Measurements from ENCODE around the gene TBCEL.

DNA sequence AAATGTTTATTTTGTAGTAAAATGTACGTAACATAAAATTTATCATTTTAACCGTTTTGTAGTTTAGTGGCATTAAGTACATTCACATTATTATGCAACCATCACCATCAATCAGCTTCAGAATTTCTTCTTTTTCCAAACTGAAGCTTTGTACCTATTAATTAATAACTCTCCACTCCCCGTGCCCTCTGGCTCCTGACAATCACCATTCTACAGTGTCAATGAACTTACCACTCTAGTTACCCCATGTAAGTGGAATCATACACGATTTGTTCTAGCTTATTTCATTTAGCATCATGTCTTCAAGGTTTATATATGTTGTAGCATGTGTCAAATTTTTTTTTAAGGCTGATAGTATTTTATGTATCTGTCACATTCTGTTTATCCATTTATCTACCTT lies 9.7 kb downstream of the TBCEL start:
- TF ChIP-seq, protein P1, sequence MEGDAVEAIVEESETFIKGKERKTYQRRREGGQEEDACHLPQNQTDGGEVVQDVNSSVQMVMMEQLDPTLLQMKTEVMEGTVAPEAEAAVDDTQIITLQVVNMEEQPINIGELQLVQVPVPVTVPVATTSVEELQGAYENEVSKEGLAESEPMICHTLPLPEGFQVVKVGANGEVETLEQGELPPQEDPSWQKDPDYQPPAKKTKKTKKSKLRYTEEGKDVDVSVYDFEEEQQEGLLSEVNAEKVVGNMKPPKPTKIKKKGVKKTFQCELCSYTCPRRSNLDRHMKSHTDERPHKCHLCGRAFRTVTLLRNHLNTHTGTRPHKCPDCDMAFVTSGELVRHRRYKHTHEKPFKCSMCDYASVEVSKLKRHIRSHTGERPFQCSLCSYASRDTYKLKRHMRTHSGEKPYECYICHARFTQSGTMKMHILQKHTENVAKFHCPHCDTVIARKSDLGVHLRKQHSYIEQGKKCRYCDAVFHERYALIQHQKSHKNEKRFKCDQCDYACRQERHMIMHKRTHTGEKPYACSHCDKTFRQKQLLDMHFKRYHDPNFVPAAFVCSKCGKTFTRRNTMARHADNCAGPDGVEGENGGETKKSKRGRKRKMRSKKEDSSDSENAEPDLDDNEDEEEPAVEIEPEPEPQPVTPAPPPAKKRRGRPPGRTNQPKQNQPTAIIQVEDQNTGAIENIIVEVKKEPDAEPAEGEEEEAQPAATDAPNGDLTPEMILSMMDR (IDR thresholded peaks at IDR 0.05; ENCODE audit: insufficient read depth, low read length, poor library complexity, severe bottlenecking), result no peak
- no peak for TF ChIP-seq EZH2phosphoT487 (conservative IDR thresholded peaks at IDR 0.05; ENCODE audit: low read length)

All from SU-DHL-6 (cell line).